Osteoblast (primary cell): ENCODE results near the gene UQCC5. TPM values are rescaled to one million over a fixed set of nuclear protein-coding genes. Genes with fewer than 3 reads are reported as not detected.

Experiments used
- DNase-seq: peaks from one replicate; pipeline ENCODE4 v3.0.0; 2011; ENCODE audit warnings: low spot score, mixed read lengths; ENCODE audit not compliant: insufficient read length; ENCODE audit errors: missing footprints
- H2AFZ ChIP-seq: 2 replicates; pipeline ENCODE4 v1.6.0; 2011; ENCODE audit warnings: mild to moderate bottlenecking, low read length
- H3K27ac ChIP-seq: 2 replicates; pipeline ENCODE4 v1.5.1; 2011; ENCODE audit warnings: mild to moderate bottlenecking, low read depth, low read length, moderate library complexity
- H3K27me3 ChIP-seq: 2 replicates; pipeline ENCODE4 v1.6.0; 2012; ENCODE audit warnings: mild to moderate bottlenecking, control low read depth, inconsistent platforms, low read length, moderate library complexity; ENCODE audit not compliant: insufficient read depth
- H3K36me3 ChIP-seq: 2 replicates; pipeline ENCODE4 v1.5.1; 2011; ENCODE audit warnings: mild to moderate bottlenecking, low read length, control low read depth, moderate library complexity; ENCODE audit not compliant: insufficient read depth
- H3K4me1 ChIP-seq: 2 replicates; pipeline ENCODE4 v1.5.1; 2011; ENCODE audit warnings: mild to moderate bottlenecking, low read length, control low read depth, moderate library complexity; ENCODE audit not compliant: insufficient read depth
- H3K4me2 ChIP-seq: 2 replicates; pipeline ENCODE4 v1.6.0; 2011; ENCODE audit warnings: mild to moderate bottlenecking, low read length; ENCODE audit not compliant: insufficient read depth
- H3K4me3 ChIP-seq: fragments of 200-600 bp; sonication (generic); 3 replicates; pipeline ENCODE4 v1.5.1; 2012; ENCODE audit warnings: mild to moderate bottlenecking, low read length, inconsistent platforms; ENCODE audit not compliant: insufficient read depth
- H3K79me2 ChIP-seq: 2 replicates; pipeline ENCODE4 v1.6.0; 2012; ENCODE audit warnings: mild to moderate bottlenecking, low read length, control low read depth, inconsistent platforms; ENCODE audit not compliant: insufficient read depth
- H3K9me3 ChIP-seq: 2 replicates; pipeline ENCODE4 v1.5.1; 2011; ENCODE audit warnings: low read depth, low read length, control low read depth
- H4K20me1 ChIP-seq: 2 replicates; pipeline ENCODE4 v1.6.0; 2012; ENCODE audit warnings: mild to moderate bottlenecking, low read length, control low read depth; ENCODE audit not compliant: insufficient read depth
- CTCF ChIP-seq: IDR thresholded peaks from 2 replicates; pipeline ENCODE4 v1.5.1; 2011; ENCODE audit warnings: mild to moderate bottlenecking, low read depth, low read length, moderate library complexity; ENCODE audit errors: extremely low read depth
- total RNA-seq: library from RNA; depleted of rRNA; stranded (reverse); fragments of >200 nt; gene quantifications from 2 replicates; pipeline ENCODE4 v1.2.3, GENCODE V29; 2012

UQCC5 gene
- total RNA-seq, 1 donor: 8.3 TPM

DNA sequence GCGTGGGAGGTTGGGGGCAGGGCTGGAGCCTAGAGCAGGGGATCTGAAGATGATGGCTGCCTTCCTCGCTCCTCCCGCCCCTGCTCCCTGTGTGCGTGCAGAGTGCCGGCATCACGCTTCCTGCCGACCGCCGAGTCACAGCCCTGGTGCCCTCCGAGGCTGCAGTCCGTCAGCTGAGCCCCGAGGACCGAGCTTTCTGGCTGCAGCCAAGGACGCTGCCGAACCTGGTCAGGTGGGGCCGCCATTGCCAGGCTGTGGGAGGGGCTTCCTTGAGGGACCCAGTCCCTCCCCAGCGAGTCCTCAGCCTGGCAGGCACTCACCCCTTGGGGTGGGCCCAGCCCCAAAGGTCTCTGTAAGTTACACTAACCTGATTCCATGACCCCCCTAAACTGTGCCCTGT, 23.7 kb upstream of the UQCC5 start:
- no peak overlapping the region for H3K4me3 ChIP-seq
- H3K4me2 ChIP-seq: no peak overlapping the region
- no peak for DNase-seq
- H3K36me3 ChIP-seq: no peaks in the 10 kb centered on the region
- no peak for TF ChIP-seq CTCF
- no peak overlapping the region for H2AFZ ChIP-seq
- no peaks in the 10 kb centered on the region for H4K20me1 ChIP-seq
- H3K27me3 ChIP-seq: peaks cover 5% of the 10 kb centered on the region
- no peak overlapping the region for H3K27ac ChIP-seq
- no peaks in the 10 kb centered on the region for H3K79me2 ChIP-seq
- no peaks in the 10 kb centered on the region for H3K9me3 ChIP-seq
- H3K4me1 ChIP-seq: no peaks in the 10 kb centered on the region

GRCh38 chr3:52513281-52513680, 23.1 kb upstream of the UQCC5 start:
- H3K27me3 ChIP-seq: peaks cover 5% of the 10 kb centered on the region

DNA sequence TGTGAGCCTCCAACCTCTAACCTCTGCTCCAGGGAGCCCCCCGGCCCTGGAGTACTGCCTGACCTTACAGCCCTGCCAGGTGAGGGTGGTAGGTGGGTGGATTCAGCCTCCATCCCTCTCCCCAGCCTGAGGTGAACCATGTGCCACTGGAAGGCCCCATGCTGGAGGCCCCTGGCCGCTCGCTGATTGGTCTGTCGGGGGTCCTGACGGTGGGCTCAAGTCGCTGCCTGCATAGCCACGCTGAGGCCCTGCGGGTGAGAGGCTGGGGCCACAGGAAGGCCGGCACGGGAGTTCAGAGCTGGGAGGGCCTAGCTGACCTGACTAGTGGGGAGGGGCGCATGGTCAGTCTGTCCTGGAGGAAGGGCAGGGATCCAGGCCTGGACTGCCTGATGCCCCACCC, 21.8 kb upstream of the UQCC5 start:
- H3K27me3 ChIP-seq: peaks cover 5% of the 10 kb centered on the region

More at GRCh38 chr3:52513281-52513680, 23.1 kb upstream of the UQCC5 start:
- Histone ChIP-seq H3K27ac (no peak overlapping the region), H3K9me3 (no peaks in the 10 kb centered on the region), H3K4me3 (no peak overlapping the region), H3K4me2 (no peak overlapping the region), H3K79me2 (no peaks in the 10 kb centered on the region), H4K20me1 (no peaks in the 10 kb centered on the region), H3K36me3 (no peaks in the 10 kb centered on the region), H2AFZ (no peak overlapping the region), H3K4me1 (no peaks in the 10 kb centered on the region)
- TF ChIP-seq CTCF: no peak
- no peak for DNase-seq

GRCh38 chr3:52515192-52515591, 21.2 kb upstream of the UQCC5 start:
- Histone ChIP-seq H3K4me3 (no peak overlapping the region), H3K4me2 (no peak overlapping the region), H3K79me2 (no peaks in the 10 kb centered on the region), H3K27ac (no peak overlapping the region), H3K9me3 (no peaks in the 10 kb centered on the region), H2AFZ (no peak overlapping the region), H4K20me1 (no peaks in the 10 kb centered on the region), H3K27me3 (peaks cover 5% of the 10 kb centered on the region), H3K36me3 (no peaks in the 10 kb centered on the region), H3K4me1 (no peaks in the 10 kb centered on the region)
- no peak for TF ChIP-seq CTCF
- DNase-seq: no peak

More for the DNA sequence above, 21.8 kb upstream of the UQCC5 start:
- no peak overlapping the region for H3K4me2 ChIP-seq
- no peak for TF ChIP-seq CTCF
- no peaks in the 10 kb centered on the region for H3K36me3 ChIP-seq
- H4K20me1 ChIP-seq: no peaks in the 10 kb centered on the region
- H3K4me3 ChIP-seq: no peak overlapping the region
- no peaks in the 10 kb centered on the region for H3K79me2 ChIP-seq
- no peak overlapping the region for H3K27ac ChIP-seq
- no peak overlapping the region for H2AFZ ChIP-seq
- no peaks in the 10 kb centered on the region for H3K4me1 ChIP-seq
- no peak for DNase-seq
- no peaks in the 10 kb centered on the region for H3K9me3 ChIP-seq
